MCF 10A (cell line): ENCODE measurements around the gene ADAP1. TPM values are rescaled to one million over a fixed set of nuclear protein-coding genes. Genes with fewer than 3 reads are reported as not detected.

Source experiments
- BruUV-seq: library from RNA; stranded (reverse); fragments of 400-500 nt; replicated peaks from 2 replicates; lab custom pipeline; 2021; lab: Mats Ljungman, UMichigan
- CTCF ChIA-PET: fragments of 300-600 bp; sonication (Branson Sonifier 250); formaldehyde crosslinking; extraction: SDS; loops from one replicate; lab custom pipeline; 2021; ENCODE audit warnings: antibody characterized with exemption, inconsistent platforms; lab: Yijun Ruan, JAX
- POLR2A ChIA-PET: fragments of 300-600, 350-650 bp; sonication (Branson Sonifier 250); formaldehyde crosslinking; extraction: SDS; loops from one replicate; lab custom pipeline; 2020; ENCODE audit warnings: antibody characterized with exemption, inconsistent platforms; lab: Yijun Ruan, JAX
- DNase-seq: peaks from one replicate; pipeline ENCODE4 v3.0.0-alpha.2; 2018; ENCODE audit not compliant: unreplicated experiment
- H3K27ac Mint-ChIP-seq: one replicate; pipeline ENCODE4 v1.8.0; 2022; ENCODE audit warnings: mild to moderate bottlenecking, low read depth, mixed read lengths; ENCODE audit not compliant: unreplicated experiment
- H3K27me3 Mint-ChIP-seq: one replicate; pipeline ENCODE4 v1.8.0; 2022; ENCODE audit warnings: mixed read lengths; ENCODE audit not compliant: insufficient read depth, unreplicated experiment
- H3K36me3 Mint-ChIP-seq: one replicate; pipeline ENCODE4 v1.8.0; 2022; ENCODE audit warnings: mild to moderate bottlenecking, moderate library complexity, mixed read lengths; ENCODE audit not compliant: insufficient read depth, unreplicated experiment
- H3K4me1 Mint-ChIP-seq: one replicate; pipeline ENCODE4 v1.8.0; 2022; ENCODE audit warnings: mixed read lengths; ENCODE audit not compliant: insufficient read depth, unreplicated experiment
- H3K4me3 Mint-ChIP-seq: one replicate; pipeline ENCODE4 v1.8.0; 2022; ENCODE audit warnings: mild to moderate bottlenecking, moderate library complexity, mixed read lengths; ENCODE audit not compliant: unreplicated experiment
- H3K9me3 Mint-ChIP-seq: one replicate; pipeline ENCODE4 v1.8.0; 2022; ENCODE audit warnings: mixed read lengths; ENCODE audit not compliant: unreplicated experiment
- CTCF ChIP-seq: fragments of 200-600 bp; IDR thresholded peaks from one replicate; pipeline ENCODE4 v1.8.0; 2022; ENCODE audit warnings: antibody characterized with exemption, mild to moderate bottlenecking; ENCODE audit not compliant: unreplicated experiment
- intact Hi-C: fragments of 100-400 bp; cut with micrococcal nuclease; formaldehyde crosslinking; loops from 2 replicates; pipeline ENCODE4 v1.14.1; 2022
- total RNA-seq: library from RNA; stranded (reverse); gene quantifications from 2 replicates; pipeline ENCODE4 v1.2.3, GENCODE V29; 2022

ADAP1 gene
- total RNA-seq, 1 experiment from 2014 or later = 7.0 TPM

DNA sequence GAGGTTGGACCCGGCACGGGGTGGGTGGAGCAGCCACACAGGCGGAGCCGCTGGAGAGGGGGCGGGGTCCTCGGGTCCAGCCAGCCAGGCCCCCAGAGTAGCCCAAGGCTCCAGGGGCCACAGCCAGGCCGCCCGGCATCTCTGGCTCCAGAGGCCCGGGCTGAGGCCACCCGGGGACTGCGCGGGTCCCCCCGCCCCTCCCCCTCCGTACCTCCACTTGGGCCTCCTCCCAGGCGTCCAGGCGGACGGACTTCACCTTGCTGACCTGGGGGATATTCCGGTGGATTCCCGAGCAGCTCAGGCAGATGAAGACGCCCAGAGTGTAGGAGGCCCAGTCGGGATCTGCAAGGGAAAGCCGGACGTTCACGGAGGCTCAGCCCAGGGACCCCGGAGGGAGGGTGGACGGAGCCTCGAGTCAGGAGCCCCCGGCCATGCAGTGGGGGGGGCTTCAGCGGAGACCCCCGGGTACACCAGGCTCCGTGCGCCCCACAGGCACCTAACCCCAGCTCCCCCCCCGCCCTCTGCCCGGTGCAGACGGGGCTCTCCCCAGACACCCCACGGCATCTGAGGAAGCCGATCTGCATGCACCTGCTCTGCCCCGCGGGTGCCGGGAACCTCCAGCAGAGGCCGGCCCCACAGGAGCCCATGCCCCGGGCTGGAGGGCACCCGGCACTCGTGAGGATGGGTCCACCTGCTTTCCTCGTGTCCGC is 19.2 kb downstream of the ADAP1 start:
- BruUV-seq = no TSS peak
- DNase-seq = no peak
- no peak for TF ChIP-seq CTCF
- Mint-ChIP-seq H3K4me3 (no peak overlapping the region), H3K4me1 (no peaks in the 10 kb centered on the region), H3K9me3 (no peaks in the 10 kb centered on the region), H3K36me3 (no peaks in the 10 kb centered on the region), H3K27ac (no peak overlapping the region), H3K27me3 (no peaks in the 10 kb centered on the region)
- intact Hi-C loops = no loop called here
- ChIA-PET POLR2A (no interaction called here), CTCF (no interaction called here)

GRCh38 chr7:934469-935163 is 19.9 kb downstream of the ADAP1 start:
- intact Hi-C loops = no loop called here
- CTCF ChIA-PET = no interaction called here
- POLR2A ChIA-PET = no interaction called here
- TF ChIP-seq CTCF = no peak
- no peaks in the 10 kb centered on the region for H3K9me3 Mint-ChIP-seq
- no peaks in the 10 kb centered on the region for H3K27me3 Mint-ChIP-seq
- BruUV-seq = no TSS peak
- no peak overlapping the region for H3K4me3 Mint-ChIP-seq
- no peaks in the 10 kb centered on the region for H3K36me3 Mint-ChIP-seq
- no peak overlapping the region for H3K27ac Mint-ChIP-seq
- DNase-seq = no peak
- no peaks in the 10 kb centered on the region for H3K4me1 Mint-ChIP-seq

DNA sequence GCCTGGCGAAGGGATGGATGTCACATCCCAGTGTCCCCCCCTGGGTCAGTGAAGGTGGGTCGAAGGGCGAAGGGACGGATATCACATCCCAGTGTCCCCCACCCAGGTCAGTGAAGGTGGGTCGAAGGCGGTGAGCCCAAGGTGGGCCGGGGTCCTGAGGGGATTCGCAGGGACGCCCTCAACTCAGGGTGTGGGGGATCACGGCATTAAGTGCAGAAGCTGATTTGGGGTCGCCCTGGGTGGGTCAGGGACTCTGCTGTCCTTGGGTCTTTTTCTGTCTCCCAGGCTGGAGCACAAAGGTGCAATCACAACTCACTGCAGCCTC is 21.9 kb downstream of the ADAP1 start:
- intact Hi-C loops = no loop called here
- no TSS peak for BruUV-seq
- Mint-ChIP-seq H3K27ac (no peak overlapping the region), H3K4me3 (no peak overlapping the region), H3K4me1 (no peaks in the 10 kb centered on the region), H3K27me3 (no peaks in the 10 kb centered on the region), H3K9me3 (no peaks in the 10 kb centered on the region), H3K36me3 (no peaks in the 10 kb centered on the region)
- POLR2A ChIA-PET = no interaction called here
- CTCF ChIA-PET = no interaction called here
- DNase-seq = no peak
- TF ChIP-seq CTCF = no peak

GRCh38 chr7:931871-932650 is 22.4 kb downstream of the ADAP1 start:
- BruUV-seq = no TSS peak
- POLR2A ChIA-PET = no interaction called here
- Mint-ChIP-seq H3K9me3 (no peaks in the 10 kb centered on the region), H3K4me1 (no peaks in the 10 kb centered on the region), H3K36me3 (no peaks in the 10 kb centered on the region), H3K27me3 (no peaks in the 10 kb centered on the region), H3K4me3 (no peak overlapping the region), H3K27ac (no peak overlapping the region)
- intact Hi-C loops = no loop called here
- no peak for DNase-seq
- CTCF ChIA-PET = no interaction called here
- TF ChIP-seq CTCF = no peak
